GM18907 (cell line): ENCODE results near the gene FCAMR.
"Not testable (repeated sequence)": the region's sequence is repeated elsewhere in the genome, so short reads cannot be mapped to it uniquely, and the experiment has no call there.

Source experiments
- ATAC-seq: cut with Tn5 transposase; IDR thresholded peaks from one replicate; pipeline ENCODE4 v1.9.1; 2021; ENCODE audit warnings: mild to moderate bottlenecking, moderate library complexity; ENCODE audit not compliant: unreplicated experiment

FCAMR gene

GRCh38 chr1:206935491-206936067 lies 34.7 kb downstream of the FCAMR start:
- no peak for ATAC-seq

DNA sequence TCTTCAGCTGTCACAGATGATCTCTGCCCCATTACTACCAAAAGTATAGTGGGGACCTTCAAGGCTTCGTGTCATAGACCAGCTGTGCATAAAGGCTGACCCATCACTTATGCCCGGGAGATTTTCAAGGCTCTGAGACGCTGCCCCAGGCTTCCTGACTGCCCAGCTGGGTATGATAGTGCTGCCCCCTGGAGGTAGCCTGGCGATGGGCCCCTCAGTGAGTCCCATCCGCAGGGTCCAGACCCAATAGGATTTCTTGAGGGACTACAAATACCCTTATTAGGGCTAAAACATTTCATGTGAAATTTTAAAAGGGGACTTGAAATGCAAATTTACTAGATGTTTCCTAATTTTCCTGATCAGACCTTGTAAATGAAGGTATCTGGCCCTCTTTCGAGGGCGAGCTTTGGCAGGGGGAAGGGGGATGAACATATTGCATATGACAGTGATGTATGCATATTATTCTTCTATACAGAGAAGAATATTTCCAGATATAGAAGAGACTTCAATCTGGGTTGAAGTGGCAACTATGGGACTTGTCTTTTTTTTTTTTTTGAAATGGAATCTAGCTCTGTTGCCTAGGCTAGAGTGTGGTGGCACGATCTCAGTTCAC lies 36.8 kb downstream of the FCAMR start:
- no peak for ATAC-seq

GRCh38 chr1:206932177-206932576 lies 38.1 kb downstream of the FCAMR start:
- no peak for ATAC-seq

DNA sequence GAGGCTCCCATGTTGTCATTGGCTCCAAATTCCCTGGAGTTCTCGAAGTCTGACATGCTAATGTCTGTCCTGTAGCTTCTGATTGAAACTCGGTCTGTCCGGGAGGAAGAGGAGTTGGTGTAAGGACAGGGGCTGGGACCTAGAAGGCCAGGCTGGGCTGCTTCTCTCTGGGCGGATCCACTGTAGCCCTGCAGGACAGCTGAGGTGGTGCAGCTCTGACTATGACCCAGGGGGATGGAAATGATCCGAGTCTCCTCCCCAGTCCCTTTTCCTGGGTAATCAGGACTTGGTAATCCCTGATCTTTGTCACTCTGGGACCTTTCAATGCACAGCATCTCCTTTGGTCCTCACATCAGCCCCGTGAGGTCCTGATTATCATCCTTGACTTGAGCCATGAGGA lies 38.6 kb downstream of the FCAMR start:
- ATAC-seq, result no peak

- ATAC-seq, result peak; percentile 74
These were observed 40.0 kb downstream of the FCAMR start for GRCh38 chr1:206930210-206930798.

GRCh38 chr1:206929524-206929923 lies 40.7 kb downstream of the FCAMR start:
- ATAC-seq, result no peak

GRCh38 chr1:206926286-206926685 lies 44.0 kb downstream of the FCAMR start:
- no peak for ATAC-seq

DNA sequence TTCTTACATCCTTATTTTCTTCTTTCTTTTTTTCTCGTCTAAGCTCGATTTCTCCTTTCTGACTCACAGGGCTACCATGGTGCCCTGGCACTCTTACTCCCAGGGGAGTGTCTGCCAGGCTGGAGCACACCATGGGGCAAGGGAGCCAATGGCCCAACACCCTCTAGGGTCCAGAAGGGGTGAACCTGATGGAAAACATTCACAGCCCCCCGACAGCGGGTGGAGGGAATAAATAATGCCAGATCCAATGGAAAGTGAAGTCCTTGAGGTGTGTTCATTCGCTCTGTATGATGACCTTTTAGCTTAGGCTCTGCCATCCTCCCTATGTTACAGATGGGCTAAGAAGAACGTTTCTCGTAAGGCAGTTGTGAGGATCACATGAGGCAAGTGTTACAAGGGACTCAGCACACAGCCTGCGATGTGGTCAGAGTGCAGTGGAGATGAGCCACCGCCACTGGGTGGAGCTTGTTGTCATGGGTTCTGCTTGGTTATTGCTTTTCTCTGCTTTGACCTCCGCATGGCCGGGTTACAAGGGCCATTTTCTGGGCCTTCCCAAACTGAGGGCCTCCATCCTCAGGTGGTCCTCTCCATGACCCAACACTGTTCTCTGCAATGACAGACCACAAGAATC lies 45.0 kb downstream of the FCAMR start:
- ATAC-seq, result peak; percentile 52

DNA sequence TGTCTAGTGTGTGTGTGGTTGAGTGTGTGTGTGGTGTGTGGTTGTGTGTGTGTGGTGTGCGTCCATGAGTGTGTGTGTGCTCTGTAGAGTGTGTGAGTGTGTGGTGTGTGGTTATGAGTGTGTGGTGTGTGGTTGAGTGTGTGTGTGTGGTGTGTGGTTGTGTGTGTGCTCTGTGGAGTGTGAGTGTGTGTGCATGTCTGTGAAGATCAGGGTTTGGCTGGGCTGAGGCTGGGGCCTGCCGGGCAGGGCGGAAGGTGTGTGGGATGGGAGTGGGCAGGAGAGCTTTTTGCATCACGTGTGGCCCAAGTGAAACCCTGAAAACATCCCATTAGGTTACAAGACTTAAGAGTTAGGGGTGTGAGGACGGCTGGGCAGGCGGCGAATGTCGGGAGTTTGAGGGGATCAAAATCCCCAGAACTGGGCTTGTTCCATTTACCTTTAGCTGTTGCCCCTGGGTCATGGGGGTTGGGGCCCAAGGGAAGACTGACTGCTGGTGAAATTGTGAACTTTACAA lies 45.6 kb downstream of the FCAMR start:
- ATAC-seq, result peak; percentile 20

- ATAC-seq, result not testable (repeated sequence)
These were observed 46.2 kb downstream of the FCAMR start for GRCh38 chr1:206923961-206924557.

- peak; percentile 57 for ATAC-seq
These were observed 47.0 kb downstream of the FCAMR start for GRCh38 chr1:206923009-206923960.

DNA sequence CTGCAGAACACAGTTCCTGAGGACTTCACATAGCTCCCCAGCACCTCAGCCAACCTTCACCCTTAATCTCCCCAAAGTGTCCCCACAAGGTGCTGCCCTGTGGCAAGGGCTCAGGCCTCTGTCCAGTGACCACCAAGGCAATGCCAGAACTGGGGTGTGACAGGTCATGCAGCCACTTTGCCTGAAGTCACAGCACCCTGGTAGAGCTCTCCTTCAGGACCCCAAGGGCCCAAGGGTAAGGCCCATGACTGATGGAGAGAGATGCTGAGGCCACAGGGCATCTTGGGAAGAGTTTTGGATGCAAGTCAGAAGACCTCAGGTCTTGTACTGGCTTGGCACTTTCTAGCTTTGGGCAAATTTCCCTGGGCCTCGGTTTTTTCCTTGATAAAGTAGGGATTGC lies 47.7 kb downstream of the FCAMR start:
- no peak for ATAC-seq

GRCh38 chr1:206921772-206922265 lies 48.4 kb downstream of the FCAMR start, which contains the start of gene FCMR:
Gene FCMR, minus strand, starts transcription at chr1:206921941. Its CDS starts 87 bp downstream, at chr1:206921854.
- peak; percentile 29 for ATAC-seq

DNA sequence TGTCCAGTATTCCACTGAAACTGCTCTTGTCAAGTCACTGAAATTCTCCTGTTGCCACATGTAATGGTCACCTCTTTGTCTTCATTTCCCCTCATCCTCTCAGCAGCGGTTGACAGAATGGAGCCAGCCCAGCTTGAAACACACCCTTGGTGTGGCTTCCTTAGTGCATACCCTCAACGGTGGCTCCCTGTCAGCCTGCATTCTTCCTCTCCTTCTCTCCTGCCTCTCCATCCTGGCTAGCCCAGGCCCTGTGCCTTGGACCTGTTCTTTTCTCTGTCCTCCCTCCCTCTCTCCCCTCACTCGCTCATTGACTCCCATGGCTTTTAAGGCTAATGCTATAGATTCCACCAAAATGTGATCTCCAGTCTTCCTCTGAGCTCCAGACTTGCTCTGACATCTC lies 52.2 kb downstream of the FCAMR start:
- no peak for ATAC-seq

DNA sequence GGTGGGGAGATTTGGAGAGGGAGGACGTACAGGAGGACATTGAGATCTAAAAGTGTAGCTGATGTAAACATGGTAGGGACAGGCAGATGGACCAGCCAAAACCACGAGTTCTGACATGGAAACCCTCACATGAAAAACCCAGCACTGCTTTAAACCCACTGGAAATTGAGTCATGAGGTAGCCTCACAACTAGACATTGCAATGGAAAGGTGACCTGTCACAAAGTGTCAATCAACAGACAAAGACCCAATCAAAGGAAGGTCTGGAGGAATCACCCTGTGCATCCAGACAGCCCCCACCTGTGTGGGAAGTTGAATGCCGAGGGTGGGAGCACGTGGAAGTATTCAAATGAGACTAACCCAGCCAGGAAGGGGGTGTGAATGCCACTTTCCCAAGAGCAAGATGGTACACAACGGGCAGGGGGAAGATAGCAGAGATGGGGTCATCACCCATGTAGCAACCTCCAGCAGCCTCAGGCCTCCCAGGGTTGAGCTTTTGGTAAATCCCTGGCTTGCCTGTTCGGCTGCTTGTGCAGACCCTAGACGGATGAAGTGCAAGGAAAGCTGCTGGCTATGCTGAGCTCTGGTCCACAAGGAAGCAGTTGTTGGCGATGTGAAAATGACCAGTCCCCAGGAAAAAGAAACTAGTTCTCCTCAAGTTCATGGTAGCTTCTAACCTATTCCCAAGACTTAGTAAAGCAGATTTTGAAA lies 54.1 kb downstream of the FCAMR start:
- no peak for ATAC-seq

- no peak for ATAC-seq
These were observed 55.1 kb downstream of the FCAMR start for GRCh38 chr1:206915030-206915735.

- ATAC-seq, result no peak
These were observed 56.3 kb downstream of the FCAMR start for GRCh38 chr1:206913766-206914537.
